Measurements from ENCODE around the gene SLCO3A1.
"Not testable (repeated sequence)": the region's sequence is repeated elsewhere in the genome, so short reads cannot be mapped to it uniquely, and the experiment has no call there.

The SLCO3A1 gene

GRCh38 chr15:92044203-92044909 lies 190.8 kb downstream of the SLCO3A1 start:
- H3K9me3 ChIP-seq (ENCODE audit: control insufficient read depth, insufficient read depth, low read length), result no peaks in the 10 kb centered on the region
- no peaks in the 10 kb centered on the region for H3K36me3 ChIP-seq (ENCODE audit: insufficient read depth, low read length)
- no peaks in the 10 kb centered on the region for H3K4me1 ChIP-seq (ENCODE audit: insufficient read depth, low read length)

DNA sequence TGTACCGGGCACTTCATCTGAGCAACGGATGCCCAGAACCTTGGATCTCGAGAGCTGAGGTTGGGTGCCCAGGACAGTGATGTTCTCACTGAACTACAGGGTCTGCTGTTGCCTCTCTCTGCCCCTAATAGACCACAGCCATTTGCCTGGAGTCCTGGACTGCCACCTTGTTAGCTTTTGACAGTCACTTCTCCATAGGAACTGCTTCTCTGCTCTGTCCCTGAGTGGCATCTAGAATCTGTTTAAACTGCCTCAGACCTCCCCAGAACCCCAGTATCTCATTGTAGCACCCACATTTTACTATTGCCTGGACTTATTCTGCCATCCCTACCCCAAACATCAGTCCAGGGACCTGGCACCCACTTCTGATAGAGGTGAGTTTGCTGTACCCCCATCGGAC lies 194.4 kb downstream of the SLCO3A1 start:
- Histone ChIP-seq H3K9me3 (ENCODE audit: control insufficient read depth, insufficient read depth, low read length) (no peaks in the 10 kb centered on the region), H3K9ac (ENCODE audit: low read depth, low read length) (no peak overlapping the region), H3K4me1 (ENCODE audit: insufficient read depth, low read length) (no peaks in the 10 kb centered on the region), H3K36me3 (ENCODE audit: insufficient read depth, low read length) (no peaks in the 10 kb centered on the region)

More at GRCh38 chr15:92044203-92044909, 190.8 kb downstream of the SLCO3A1 start:
- H3K9ac ChIP-seq (ENCODE audit: low read depth, low read length), result no peak overlapping the region

DNA sequence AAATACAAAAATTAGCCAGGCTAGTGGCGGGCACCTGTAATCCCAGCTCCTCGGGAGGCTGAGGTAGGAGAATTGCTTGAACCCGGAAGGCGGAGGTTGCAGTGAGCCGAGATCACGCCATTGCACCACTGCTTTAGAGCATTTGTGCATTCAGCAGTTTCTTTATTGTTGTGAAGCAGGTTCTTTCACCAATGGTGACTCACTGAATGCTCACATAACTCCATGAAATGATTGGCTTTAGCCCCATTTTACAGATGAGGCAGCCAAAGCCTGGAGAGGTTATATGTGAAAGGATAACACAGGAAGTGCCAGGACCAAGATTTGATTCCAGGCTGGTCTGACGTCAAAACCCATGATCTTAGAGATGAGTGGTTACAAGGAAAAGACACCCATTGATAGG lies 195.2 kb downstream of the SLCO3A1 start:
- no peaks in the 10 kb centered on the region for H3K36me3 ChIP-seq (ENCODE audit: insufficient read depth, low read length)
- H3K4me1 ChIP-seq (ENCODE audit: insufficient read depth, low read length), result no peaks in the 10 kb centered on the region
- no peak overlapping the region for H3K9ac ChIP-seq (ENCODE audit: low read depth, low read length)
- H3K9me3 ChIP-seq (ENCODE audit: control insufficient read depth, insufficient read depth, low read length), result no peaks in the 10 kb centered on the region

DNA sequence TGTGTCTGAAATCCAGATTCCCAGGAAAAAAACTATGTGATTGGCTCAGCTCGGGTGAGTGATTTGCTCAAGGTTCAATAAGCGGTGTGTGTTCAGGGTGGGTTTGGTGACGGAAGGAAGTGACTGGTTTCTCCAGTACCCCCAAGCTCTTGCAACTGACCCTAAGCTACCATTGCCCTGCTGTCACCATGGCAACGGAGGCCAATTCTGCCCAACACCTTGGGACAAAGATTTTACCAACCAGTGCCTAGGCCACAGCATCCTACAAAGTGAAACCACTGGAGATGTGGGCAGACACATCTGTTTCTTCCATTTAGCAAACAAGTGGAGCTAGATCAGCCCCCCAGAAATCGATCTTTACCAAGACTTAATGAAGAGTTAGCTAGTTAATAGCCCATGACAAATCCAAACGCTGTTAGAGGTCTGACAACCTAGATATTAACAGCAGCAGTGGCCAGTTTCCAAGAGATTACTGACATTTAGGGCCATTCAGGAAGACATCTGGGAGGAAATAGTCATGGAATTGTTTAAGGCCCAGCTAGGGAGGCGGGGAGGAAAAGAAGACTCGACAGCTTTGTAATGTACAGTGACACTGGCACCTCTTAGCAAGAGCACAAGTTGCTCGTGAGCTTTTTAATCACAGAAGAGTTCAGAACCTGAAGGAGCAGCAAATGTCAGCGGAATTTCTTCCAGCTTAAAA lies 195.9 kb downstream of the SLCO3A1 start:
- no peaks in the 10 kb centered on the region for H3K9me3 ChIP-seq (ENCODE audit: control insufficient read depth, insufficient read depth, low read length)
- H3K36me3 ChIP-seq (ENCODE audit: insufficient read depth, low read length), result no peaks in the 10 kb centered on the region
- no peaks in the 10 kb centered on the region for H3K4me1 ChIP-seq (ENCODE audit: insufficient read depth, low read length)
- H3K9ac ChIP-seq (ENCODE audit: low read depth, low read length), result no peak overlapping the region

GRCh38 chr15:92050220-92050898 lies 196.9 kb downstream of the SLCO3A1 start:
- Histone ChIP-seq H3K9ac (ENCODE audit: low read depth, low read length) (no peak overlapping the region), H3K9me3 (ENCODE audit: control insufficient read depth, insufficient read depth, low read length) (no peaks in the 10 kb centered on the region)

DNA sequence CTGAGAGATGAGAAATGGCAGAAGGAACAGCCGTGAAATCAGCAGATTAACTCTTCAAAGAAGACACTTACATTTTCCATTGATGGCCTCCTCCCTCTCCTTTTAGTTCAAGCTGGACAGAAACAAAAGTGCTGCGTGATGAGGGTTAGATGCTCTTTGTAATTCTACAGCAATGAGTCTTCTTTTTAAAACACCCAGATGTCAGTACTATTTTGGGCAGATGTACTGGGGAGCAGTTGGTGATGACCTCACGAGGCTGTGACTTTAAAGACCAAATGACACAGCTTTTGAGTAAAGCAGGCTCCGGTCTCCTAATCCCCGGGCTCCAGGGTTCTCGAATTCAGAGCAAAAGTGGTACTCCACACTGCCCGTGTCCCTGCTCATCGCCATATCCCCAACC lies 198.2 kb downstream of the SLCO3A1 start:
- H3K36me3 ChIP-seq (ENCODE audit: insufficient read depth, low read length), result no peaks in the 10 kb centered on the region
- H3K9me3 ChIP-seq (ENCODE audit: control insufficient read depth, insufficient read depth, low read length), result no peaks in the 10 kb centered on the region
- H3K4me1 ChIP-seq (ENCODE audit: insufficient read depth, low read length), result no peaks in the 10 kb centered on the region
- no peak overlapping the region for H3K9ac ChIP-seq (ENCODE audit: low read depth, low read length)

More at GRCh38 chr15:92050220-92050898, 196.9 kb downstream of the SLCO3A1 start:
- Histone ChIP-seq H3K4me1 (ENCODE audit: insufficient read depth, low read length) (no peaks in the 10 kb centered on the region), H3K36me3 (ENCODE audit: insufficient read depth, low read length) (no peaks in the 10 kb centered on the region)

DNA sequence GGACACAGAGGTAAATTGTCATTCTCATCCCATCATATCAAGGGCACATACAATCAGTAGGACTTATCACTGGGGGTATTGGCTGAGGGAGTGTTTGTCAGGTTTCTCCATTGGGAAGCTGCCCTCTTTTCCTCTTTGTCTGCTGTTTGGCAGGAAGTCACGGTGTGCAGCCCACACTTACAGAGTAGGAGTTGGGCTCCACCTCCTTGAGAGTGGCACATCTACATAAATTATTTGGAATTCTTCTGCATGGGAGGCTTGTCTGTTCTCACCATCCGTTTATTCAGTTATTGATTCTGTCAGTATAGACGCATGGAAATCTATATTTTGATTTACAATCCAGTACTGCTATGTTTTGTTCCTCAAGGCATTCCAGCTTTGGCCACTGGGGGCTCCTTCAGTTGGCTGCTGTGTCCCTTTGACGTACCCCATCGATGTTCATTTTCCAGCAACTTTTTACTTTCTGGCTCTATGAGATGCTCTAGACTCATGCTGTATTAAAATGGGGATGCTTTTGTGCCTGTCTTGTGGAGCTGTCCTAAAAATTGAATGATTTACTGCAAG lies 200.3 kb downstream of the SLCO3A1 start:
- H3K9me3 ChIP-seq (ENCODE audit: control insufficient read depth, insufficient read depth, low read length), result no peaks in the 10 kb centered on the region
- H3K9ac ChIP-seq (ENCODE audit: low read depth, low read length), result no peak overlapping the region
- H3K36me3 ChIP-seq (ENCODE audit: insufficient read depth, low read length), result no peaks in the 10 kb centered on the region
- no peaks in the 10 kb centered on the region for H3K4me1 ChIP-seq (ENCODE audit: insufficient read depth, low read length)

DNA sequence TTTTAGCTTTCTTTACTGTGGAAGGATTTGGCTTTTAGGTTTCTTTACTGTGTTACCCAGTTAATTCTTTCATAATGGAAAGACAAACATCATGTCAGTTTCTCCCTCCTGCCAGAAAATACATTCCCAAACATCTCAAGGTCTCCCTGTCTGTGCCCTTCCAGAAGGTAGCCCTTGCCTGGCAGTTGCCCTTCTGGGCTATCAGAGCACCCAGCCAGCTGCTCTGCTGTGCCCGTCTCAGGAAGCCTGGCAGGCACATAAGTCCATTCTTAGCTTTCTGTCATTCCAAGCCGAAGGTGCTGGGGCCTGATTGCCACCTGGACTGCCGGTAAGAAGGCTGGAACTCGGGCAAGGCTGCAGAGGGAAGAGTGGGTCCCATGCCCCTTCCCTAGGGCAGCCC lies 203.4 kb downstream of the SLCO3A1 start:
- H3K4me1 ChIP-seq (ENCODE audit: insufficient read depth, low read length), result no peaks in the 10 kb centered on the region
- H3K9ac ChIP-seq (ENCODE audit: low read depth, low read length), result no peak overlapping the region
- no peaks in the 10 kb centered on the region for H3K36me3 ChIP-seq (ENCODE audit: insufficient read depth, low read length)
- H3K9me3 ChIP-seq (ENCODE audit: control insufficient read depth, insufficient read depth, low read length), result no peaks in the 10 kb centered on the region

DNA sequence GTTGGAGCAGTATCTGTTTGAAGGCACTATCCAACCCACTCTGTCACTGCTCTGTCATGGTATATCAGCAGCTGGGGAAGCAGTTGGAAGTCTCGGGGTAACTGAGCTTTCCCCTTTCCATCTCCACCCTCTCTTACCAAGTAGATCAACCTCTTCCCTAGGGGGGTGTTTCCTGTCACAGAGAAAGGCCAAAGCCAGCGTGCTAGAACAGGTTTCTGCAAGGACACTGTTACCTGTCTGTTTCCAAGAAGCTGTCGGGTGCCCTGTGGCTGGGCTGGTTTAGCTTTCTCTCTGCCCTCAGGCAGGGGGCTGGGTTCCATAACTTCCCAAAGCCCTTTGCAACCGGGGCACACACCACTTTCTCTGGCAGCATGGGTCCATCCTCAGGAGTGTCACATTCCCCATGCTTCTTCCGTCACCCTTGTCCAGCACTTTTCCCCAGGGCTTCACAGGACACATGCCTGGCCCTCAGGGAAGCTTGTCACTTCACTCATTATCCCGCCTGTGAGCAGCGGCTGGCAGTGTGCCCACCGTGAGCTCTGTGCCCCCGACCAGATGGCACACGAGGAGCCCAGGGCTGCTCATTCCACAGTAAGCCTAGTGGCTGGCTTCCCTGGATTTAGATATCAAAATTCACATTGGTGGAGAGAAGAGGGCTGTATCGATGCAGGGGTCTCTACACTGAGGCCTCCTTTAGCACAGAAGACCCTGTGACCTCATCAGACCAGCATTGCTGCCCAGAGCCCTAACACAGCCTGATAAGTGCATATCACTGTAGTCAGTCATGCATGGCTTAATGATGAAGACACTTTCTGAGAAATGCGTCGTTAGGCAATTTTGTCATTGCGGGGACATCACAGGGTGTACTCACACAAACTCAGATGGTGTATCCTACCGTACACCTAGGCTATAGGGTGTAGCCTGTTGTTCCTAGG lies 205.8 kb downstream of the SLCO3A1 start:
- Histone ChIP-seq H3K36me3 (ENCODE audit: insufficient read depth, low read length) (no peaks in the 10 kb centered on the region), H3K4me1 (ENCODE audit: insufficient read depth, low read length) (no peaks in the 10 kb centered on the region), H3K9me3 (ENCODE audit: control insufficient read depth, insufficient read depth, low read length) (no peaks in the 10 kb centered on the region), H3K9ac (ENCODE audit: low read depth, low read length) (no peak overlapping the region)

DNA sequence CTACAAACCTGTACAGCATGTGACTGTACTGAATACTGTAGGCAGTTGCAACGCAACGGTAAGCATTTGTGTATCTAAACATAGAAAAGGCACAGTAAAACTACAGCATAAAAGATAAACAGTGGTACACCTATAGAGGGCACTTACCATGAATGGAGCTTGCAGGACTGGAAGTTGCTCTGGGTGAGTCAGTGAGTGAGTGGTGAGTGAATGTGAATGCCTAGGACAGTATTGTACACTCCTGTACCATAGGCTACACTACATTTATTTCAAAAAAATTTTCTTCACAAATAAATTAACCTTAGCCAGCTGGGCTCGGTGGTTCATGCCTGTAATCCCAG lies 206.4 kb downstream of the SLCO3A1 start:
- H3K4me1 ChIP-seq (ENCODE audit: insufficient read depth, low read length); H3K9me3 ChIP-seq (ENCODE audit: control insufficient read depth, insufficient read depth, low read length); H3K36me3 ChIP-seq (ENCODE audit: insufficient read depth, low read length); H3K9ac ChIP-seq (ENCODE audit: low read depth, low read length): not testable (repeated sequence)

GRCh38 chr15:92061511-92062195 lies 208.1 kb downstream of the SLCO3A1 start:
- H3K9me3 ChIP-seq (ENCODE audit: control insufficient read depth, insufficient read depth, low read length), result no peaks in the 10 kb centered on the region
- H3K9ac ChIP-seq (ENCODE audit: low read depth, low read length), result no peak overlapping the region
- no peaks in the 10 kb centered on the region for H3K36me3 ChIP-seq (ENCODE audit: insufficient read depth, low read length)
- no peaks in the 10 kb centered on the region for H3K4me1 ChIP-seq (ENCODE audit: insufficient read depth, low read length)

- H3K9me3 ChIP-seq (ENCODE audit: control insufficient read depth, insufficient read depth, low read length), result no peaks in the 10 kb centered on the region
- no peak overlapping the region for H3K9ac ChIP-seq (ENCODE audit: low read depth, low read length)
- no peaks in the 10 kb centered on the region for H3K4me1 ChIP-seq (ENCODE audit: insufficient read depth, low read length)
- H3K36me3 ChIP-seq (ENCODE audit: insufficient read depth, low read length), result no peaks in the 10 kb centered on the region
Observed at GRCh38 chr15:92062505-92062904, 209.0 kb downstream of the SLCO3A1 start.

DNA sequence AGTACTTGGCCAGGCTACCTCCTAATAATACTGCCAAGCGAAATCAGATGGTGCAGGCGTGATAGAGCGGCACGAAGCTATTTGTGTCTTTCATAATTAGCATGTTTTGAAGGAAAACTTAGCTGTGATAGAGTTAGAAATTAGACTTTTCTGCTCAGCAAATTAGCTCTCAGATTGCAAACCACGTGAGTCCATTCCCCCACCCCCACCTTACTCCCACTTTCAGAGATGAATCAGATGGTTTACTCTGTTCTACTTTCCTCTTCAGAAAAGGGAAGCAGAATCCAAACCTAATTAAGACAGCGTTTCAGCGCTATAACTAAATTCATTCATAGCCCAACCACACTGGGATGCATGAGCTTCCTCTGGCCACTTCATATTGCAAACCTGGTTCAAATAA lies 214.6 kb downstream of the SLCO3A1 start:
- Histone ChIP-seq H3K9me3 (ENCODE audit: control insufficient read depth, insufficient read depth, low read length) (no peaks in the 10 kb centered on the region), H3K36me3 (ENCODE audit: insufficient read depth, low read length) (no peaks in the 10 kb centered on the region), H3K4me1 (ENCODE audit: insufficient read depth, low read length) (peaks cover 6% of the 10 kb centered on the region), H3K9ac (ENCODE audit: low read depth, low read length) (no peak overlapping the region)

Data from ES-I3 (cell line).